Measurements from ENCODE around the gene RHBDD1. TPM values are rescaled to one million over a fixed set of nuclear protein-coding genes. Genes with fewer than 3 reads are reported as not detected.

The RHBDD1 gene
- total RNA-seq, 4 donors from 2014 or later: 7.8 to 28.9 (median 18.0) TPM

- no peak for TF ChIP-seq POLR2A (IDR thresholded peaks at IDR 0.05)
- TF ChIP-seq CTCF (IDR thresholded peaks at IDR 0.05): no peak
- WGBS, 2 donors: 88 to 92% methylated on average over 1 of the region's 1 CpG
- intact Hi-C loops (cut with DNase I; ENCODE audit: low total_unique reads): no loop called here
- no peak overlapping the region for H3K4me3 ChIP-seq (ENCODE audit: low read depth, poor library complexity, severe bottlenecking)
- no peak for DNase-seq (ENCODE audit: low spot score in 2 of 2)
Observed at GRCh38 chr2:226890286-226890685, 54.4 kb downstream of the RHBDD1 start.

DNA sequence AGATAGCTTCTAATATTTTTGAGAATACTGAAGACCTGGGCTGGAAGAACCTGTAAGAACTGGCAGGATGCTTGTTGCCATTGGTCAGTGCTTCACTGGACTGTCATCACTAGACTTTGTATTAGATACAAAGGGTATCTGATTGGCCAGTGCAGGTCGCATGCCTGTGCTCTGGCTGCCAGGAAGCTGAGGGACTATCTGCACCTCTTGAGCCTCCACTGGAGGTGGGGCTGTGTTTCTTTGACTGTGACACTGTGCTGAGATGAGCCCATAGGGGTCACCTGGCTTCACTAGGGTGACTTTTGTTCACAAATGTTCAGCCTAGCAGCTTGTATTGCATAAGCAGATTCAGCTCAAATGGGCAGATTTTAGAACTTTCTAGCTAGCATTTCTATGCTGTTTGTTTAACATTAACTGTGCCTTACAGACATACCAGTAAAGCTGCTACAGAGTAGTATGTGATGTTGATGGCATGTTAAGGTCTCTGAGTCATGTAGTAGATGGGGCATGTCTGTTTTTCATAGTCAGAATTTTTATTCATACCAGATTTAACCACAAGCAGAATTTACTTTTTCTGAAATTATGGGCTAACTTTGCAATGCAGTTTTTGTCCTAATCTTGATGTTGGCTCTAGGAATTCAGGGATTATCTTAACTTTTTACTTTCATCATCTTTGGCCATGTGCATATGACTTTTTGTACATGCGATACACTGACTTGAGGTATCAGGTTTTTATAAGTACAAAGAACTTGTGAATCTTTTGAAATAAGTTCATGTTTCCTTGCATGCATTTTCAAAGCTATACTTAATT, 56.1 kb downstream of the RHBDD1 start:
- 69 to 92% methylated on average over 2 of the region's 2 CpGs for WGBS, 2 donors
- intact Hi-C loops (cut with DNase I; ENCODE audit: low total_unique reads): no loop called here
- TF ChIP-seq CTCF (IDR thresholded peaks at IDR 0.05) (no peak), POLR2A (IDR thresholded peaks at IDR 0.05) (no peak)
- no peak for DNase-seq (ENCODE audit: low spot score in 2 of 2)
- no peak overlapping the region for H3K4me3 ChIP-seq (ENCODE audit: low read depth, poor library complexity, severe bottlenecking)

DNA sequence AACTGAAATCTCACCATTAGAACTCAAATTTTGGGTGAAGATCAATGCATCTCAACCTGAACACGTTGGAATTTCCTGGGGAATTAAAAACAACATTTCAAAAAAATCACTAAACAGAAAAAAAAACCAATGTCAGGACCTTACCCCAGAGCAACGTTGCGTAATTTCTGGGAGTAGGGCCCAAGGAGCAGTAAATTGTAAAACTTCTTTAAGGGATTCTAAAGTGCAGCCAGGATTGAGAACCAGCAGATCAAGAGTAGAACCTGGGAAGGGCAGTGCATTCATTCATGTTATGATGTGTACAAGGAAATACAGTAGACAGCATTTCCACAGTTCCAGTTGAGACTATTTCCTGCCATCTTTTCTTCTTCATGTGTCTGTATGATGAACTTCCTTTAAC, 56.9 kb downstream of the RHBDD1 start:
- no peak overlapping the region for H3K4me3 ChIP-seq (ENCODE audit: low read depth, poor library complexity, severe bottlenecking)
- intact Hi-C loops (cut with DNase I; ENCODE audit: low total_unique reads): no loop called here
- no peak for DNase-seq (ENCODE audit: low spot score in 2 of 2)
- no peak for TF ChIP-seq POLR2A (IDR thresholded peaks at IDR 0.05)
- 47 to 48% methylated on average over 3 of the region's 3 CpGs for WGBS, 2 donors

DNA sequence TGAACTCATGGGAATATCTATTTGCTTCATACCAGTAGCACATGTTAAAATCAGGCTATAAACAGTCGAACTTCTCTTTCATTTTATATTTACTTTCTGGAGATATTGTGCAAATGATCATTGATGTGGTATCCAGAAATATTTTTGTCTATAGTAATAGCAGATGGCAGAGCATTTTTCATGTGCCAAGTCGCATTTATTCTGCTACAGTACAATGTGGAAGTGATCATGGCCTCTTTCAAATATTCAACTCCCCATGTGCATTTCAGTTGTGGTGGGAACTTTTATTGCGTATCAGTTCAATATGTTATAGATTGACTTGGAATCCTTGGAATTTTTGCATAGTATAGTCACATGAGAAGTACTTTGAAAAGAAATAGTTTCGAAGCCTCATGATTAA, 57.4 kb downstream of the RHBDD1 start:
- intact Hi-C loops (cut with DNase I; ENCODE audit: low total_unique reads): no loop called here
- 79 to 81% methylated on average over 4 of the region's 4 CpGs for WGBS, 2 donors
- no peak for DNase-seq (ENCODE audit: low spot score in 2 of 2)
- no peak overlapping the region for H3K4me3 ChIP-seq (ENCODE audit: low read depth, poor library complexity, severe bottlenecking)
- TF ChIP-seq POLR2A (IDR thresholded peaks at IDR 0.05): no peak

- DNase-seq (ENCODE audit: low spot score in 2 of 2): no peak
- intact Hi-C loops (cut with DNase I; ENCODE audit: low total_unique reads): no loop called here
- no peak overlapping the region for H3K4me3 ChIP-seq (ENCODE audit: low read depth, poor library complexity, severe bottlenecking)
- 91 to 92% methylated on average over 3 of the region's 3 CpGs for WGBS, 2 donors
- TF ChIP-seq CTCF (IDR thresholded peaks at IDR 0.05): no peak
- no peak for TF ChIP-seq POLR2A (IDR thresholded peaks at IDR 0.05)
Observed at GRCh38 chr2:226894752-226895151, 58.9 kb downstream of the RHBDD1 start.

DNA sequence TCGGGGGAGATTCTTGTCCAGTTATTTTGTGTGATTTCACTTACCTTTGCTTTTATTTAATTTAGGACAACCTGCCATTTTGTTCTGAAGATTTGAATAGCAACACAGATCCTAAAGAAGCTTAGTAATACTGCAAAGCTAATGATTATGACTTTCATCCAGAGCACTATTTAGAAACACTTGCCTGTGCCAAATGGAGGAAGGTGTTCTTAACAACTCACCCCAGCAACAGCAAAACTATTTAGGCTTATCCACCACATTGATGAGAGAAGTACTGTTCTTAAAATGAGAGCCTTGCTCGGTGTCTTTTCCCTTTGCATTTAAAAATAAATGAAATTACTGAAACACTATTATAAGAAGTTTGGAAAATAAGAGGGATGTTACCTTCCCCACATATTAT, 59.7 kb downstream of the RHBDD1 start:
- 90 to 95% methylated on average over 2 of the region's 2 CpGs for WGBS, 2 donors
- TF ChIP-seq POLR2A (IDR thresholded peaks at IDR 0.05) (no peak), CTCF (IDR thresholded peaks at IDR 0.05) (no peak)
- H3K4me3 ChIP-seq (ENCODE audit: low read depth, poor library complexity, severe bottlenecking): no peak overlapping the region
- no peak for DNase-seq (ENCODE audit: low spot score in 2 of 2)
- intact Hi-C loops (cut with DNase I; ENCODE audit: low total_unique reads): no loop called here

DNA sequence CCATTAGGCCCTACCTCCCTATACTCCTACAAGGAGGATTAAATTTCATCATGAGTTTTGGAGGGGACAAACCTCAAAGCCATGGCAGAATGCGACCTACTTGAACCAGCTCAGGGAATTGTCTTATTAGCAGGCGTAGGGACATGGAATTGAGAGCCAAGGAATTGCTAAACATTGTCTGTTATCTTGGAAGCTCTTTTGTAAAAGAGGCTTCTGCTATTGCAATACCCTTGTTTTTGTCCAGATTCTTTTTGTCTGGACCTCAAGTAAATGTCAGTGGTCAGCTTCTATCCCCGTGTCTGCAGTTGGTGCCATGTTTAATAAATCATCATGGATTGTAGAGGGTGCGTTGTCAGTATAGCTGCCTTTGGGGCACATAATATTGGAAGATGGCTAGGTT, 62.3 kb downstream of the RHBDD1 start:
- WGBS, 2 donors: 92 to 93% methylated on average over 4 of the region's 4 CpGs
- intact Hi-C loops (cut with DNase I; ENCODE audit: low total_unique reads): no loop called here
- DNase-seq (ENCODE audit: low spot score in 2 of 2): no peak
- no peak for TF ChIP-seq CTCF (IDR thresholded peaks at IDR 0.05)
- no peak for TF ChIP-seq POLR2A (IDR thresholded peaks at IDR 0.05)
- H3K4me3 ChIP-seq (ENCODE audit: low read depth, poor library complexity, severe bottlenecking): no peak overlapping the region

Data from lower leg skin (tissue), 4 donors.